ENCODE measurements around the gene HDAC4.

Gene HDAC4

DNA sequence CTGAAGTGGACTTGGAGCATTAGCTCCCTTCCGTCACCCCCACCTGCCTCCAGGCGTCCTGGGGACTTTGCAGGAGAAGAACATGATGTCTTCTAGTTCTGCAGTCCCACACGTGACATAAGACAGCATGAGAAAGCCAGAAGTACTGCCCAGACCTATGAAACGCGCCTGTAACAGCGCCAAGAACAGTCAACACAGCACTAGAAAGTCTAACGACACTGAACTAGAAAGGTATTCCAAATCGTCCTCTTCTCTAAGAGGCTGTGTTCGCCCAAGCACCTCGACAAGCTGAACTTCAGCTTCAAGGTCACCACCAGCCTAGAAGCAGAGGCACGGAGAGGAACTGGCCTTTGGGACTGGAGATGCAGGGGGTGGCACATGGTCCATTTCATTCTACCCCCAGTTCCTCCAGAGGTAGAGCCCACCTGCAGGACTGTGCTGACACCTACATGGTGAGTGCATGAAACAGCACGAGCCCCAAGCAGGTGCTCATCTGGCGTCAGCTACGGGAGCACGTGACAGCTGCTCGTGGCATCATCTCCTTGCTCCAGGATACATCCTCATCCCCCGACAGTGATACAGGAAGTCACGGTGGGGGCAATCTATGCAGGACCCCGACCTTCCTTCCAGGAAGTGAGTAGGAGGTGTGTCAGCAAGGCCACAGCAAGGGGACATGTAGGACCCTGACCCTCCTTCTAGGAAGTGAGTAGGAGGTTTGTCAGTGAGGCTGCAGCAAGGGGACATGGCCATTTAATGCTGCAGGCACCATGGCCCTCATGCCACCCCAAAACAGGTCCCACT, 3.7 kb downstream of the HDAC4 start:
- peak in 1 of 2 experiments; percentile 44 for DNase-seq

DNA sequence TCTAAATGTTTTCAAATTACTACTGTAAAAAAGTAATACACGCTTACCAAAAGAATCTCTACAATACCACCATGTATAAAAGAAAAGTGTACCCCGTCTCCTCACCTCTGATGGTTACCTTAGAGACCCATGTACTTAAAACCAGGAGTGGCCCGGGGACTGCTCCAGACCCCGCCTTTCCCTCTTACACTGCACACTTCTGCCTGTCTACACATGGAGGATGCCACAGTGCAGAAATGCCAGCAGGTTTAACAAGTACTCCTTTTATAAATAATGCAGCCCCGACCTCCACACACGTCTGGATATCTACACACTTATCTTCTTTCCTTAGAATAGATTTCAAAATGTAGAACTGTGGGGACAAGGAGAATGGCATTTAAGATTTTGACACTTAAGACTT, 5.3 kb downstream of the HDAC4 start:
- no peak for DNase-seq

DNA sequence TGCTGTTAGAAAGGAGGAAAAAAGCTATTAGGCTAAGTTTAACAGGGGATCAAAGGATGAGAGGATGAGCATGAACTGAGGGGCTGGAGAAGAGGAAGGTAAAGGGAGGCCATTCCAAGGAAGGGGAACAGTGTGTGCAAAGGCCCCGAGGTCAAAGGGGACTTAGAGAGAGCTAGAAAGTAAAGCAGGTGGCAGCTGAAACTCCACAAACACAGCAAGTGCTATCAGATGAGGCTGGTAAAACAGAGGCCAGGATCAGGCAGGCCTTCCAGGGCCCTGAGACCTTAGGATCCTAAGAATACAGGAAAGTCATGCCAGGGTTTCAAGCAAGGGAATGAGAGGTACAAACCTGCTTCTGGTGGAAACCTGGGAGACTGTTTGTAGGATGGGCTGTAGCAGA, 5.8 kb downstream of the HDAC4 start:
- no peak for DNase-seq

DNA sequence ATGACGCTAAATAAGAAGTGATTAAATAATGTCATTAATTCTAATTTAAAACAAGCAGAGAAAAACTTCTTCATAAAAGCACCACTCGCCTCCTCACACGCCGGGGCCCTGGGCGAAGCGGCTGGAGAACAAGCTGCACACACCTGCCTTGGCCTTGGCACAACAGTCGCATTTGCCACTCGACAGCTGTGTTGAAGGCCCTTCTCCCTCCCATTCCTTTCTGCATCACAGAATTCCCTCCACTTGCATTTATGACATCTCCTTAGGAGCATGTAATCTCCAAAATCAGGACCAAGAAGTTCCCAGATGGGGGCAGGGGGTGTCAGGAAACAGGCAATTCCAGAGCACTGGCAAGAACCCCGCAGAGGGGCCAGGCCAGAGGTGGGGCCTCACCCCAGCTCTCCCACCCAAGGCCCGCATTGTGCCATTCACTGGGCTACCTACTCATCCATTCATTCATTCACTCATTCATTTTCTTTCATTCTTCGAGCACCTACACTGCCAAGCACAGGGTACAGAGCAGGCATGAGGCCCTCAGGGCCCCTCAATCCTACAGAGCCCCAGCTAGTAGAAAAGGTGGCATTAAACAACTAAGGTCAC, 6.4 kb downstream of the HDAC4 start:
- peak in 1 of 2 experiments; percentile 10 for DNase-seq

DNA sequence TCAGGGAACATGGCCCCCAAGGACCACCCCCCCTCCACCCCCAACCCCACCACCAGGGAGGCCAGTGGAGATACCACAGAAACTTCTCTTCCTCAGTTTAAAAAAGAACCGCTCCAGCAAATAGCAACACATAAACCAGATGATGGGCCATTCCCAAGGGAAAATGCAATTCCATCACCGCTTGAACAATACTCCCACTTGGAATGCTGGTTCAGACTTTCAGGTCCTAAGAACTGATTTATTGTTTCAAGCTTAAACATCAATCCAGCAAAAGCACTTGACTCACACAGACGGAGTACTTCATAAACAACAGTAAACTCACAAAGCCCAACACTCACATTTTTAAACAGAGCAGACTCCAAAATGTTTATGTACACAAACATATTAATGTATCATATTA, 6.9 kb downstream of the HDAC4 start:
- DNase-seq = no peak

DNA sequence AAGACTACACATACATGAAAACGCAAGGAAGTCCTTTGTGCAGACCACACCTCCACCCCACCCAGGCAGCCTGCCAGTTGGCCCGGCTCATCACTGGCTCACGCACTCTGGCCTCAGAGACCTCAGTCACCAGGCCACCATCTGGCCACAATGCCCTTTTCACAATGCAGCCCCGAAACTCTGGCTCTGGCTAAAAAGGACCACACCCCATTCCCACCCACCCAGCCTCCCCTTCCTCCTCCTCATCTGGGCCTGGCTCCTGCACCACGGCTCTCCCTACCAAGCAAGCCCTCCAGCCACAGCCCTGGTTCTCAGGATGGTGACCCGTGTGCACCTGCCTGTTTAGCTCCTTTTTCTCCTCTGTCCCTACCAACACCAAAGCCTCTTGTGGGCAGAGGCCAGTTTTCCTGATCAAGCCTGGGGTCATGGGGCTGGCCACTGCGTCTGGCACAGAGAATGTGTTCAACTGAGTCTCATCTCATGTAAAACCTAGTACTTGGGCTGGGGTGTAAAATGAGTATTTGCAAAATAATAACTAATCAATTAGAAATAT, 7.4 kb downstream of the HDAC4 start:
- DNase-seq = no peak

DNA sequence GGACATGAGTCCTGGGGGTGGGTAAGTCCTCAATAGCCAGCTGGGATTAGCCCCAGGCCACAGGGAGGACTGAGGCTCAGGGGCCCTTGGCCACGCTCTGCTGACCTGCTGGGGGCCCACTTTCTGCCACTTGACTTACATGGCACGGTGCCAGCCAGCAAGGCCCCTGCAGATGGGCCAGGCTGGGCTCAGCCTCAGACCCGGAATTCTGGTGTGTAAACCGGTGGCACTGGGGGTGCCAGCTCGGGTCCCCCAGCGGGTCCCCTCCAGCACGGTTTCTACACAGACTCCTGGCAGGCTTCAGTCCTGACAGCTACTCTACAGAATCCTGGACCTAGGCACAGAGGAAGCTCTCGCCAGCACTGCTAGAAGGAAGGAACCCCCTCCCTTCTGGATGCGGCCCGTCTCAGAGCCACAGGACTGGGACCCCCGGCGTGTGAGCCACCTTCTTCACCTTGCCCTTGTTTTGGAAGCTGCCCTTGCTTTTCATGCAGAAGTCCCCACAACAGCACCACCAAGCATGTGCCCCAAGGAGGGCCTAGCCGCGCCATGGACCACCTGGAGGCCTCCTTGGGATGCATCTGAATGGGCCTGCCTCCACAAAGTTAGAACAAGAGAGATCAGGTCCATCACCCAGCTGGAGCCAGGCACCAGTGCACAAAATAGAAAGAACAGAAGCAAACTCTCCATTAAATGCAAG, 8.0 kb downstream of the HDAC4 start:
- no peak for DNase-seq

DNA sequence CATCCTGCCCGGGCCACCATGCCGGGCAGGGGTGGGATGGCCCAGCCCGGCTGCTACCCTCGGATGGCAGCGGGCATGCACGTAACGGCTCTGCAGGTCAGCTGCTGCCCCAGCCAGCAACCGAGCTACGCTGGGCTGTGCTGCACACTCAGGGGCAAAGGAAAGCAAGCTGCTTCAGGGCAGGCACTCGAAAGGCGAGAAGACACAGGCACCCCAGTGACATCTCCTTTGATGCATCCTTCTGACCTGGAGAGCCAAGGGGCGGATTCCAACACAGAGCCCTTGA, 8.8 kb downstream of the HDAC4 start:
- DNase-seq = no peak

DNA sequence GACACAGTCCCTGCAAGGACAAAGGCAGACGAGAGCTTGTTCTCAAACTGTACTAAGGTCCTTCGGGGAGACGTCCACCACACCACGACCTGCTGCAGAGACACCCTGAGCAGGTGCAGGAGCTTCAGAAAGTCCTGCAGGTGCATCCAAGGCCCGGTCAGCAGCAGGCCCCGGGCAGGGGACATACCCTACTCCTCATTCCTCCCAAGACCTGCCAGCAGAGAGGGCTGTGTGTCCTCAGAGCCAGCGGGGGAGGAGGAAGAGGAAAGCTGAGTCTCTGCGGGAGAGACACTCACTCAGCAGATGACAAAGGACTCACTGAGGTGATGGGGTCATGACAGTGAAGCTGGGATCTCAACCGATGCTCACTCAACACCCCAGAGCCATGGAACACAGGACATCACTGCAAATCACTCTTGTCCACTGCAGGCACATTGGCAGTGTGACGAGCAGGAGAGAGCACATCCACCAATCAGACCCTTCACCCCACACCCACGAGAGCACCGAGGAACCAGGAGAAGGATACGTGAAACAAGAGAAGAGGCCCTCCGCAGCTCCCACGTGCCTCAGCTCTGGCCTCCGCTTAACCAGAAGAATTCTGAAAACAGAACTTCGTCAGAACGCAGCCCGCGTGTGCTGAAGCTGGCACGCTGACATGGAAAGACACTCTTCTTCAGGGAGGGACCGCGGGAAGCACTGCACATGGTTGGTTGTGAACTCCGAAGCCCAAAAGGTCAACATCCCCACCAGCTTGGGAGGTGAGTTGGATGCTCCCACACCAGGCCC, 9.3 kb downstream of the HDAC4 start:
- DNase-seq = no peak

DNA sequence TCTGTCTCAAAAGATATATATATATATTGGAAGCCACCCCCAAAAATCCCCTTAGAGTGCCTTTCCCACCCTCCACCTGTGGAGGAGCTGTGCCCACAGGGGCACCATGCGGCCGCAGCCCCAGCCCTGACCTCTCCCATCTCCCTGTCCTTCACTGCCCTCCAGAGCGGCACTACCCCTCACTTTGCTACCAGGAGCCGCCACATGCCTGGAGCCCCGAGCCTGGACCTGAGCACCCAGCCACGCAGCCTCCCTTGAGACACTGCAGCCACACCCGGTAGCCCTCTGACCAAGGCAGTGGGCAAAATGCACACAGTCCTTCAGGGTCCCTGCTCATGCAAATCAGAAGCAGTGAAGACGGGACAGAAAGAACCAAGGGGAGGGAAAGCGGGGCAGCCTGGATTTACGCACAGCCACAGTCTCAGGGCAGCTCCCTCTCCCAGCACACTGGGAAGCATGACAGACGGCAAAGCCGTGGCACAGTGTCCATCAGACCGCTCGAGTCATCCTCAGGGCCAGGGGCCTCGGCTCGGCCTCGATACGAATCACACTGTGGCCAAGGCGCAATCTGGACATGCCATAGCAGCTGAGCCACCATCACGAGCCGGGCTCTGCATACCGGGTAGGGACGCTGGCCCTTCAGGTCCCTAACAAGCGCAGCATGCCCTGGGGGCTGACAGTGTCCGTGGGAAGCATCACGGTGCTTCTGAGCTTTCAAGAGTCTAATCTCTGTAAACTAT, 10.1 kb downstream of the HDAC4 start:
- no peak for DNase-seq

DNA sequence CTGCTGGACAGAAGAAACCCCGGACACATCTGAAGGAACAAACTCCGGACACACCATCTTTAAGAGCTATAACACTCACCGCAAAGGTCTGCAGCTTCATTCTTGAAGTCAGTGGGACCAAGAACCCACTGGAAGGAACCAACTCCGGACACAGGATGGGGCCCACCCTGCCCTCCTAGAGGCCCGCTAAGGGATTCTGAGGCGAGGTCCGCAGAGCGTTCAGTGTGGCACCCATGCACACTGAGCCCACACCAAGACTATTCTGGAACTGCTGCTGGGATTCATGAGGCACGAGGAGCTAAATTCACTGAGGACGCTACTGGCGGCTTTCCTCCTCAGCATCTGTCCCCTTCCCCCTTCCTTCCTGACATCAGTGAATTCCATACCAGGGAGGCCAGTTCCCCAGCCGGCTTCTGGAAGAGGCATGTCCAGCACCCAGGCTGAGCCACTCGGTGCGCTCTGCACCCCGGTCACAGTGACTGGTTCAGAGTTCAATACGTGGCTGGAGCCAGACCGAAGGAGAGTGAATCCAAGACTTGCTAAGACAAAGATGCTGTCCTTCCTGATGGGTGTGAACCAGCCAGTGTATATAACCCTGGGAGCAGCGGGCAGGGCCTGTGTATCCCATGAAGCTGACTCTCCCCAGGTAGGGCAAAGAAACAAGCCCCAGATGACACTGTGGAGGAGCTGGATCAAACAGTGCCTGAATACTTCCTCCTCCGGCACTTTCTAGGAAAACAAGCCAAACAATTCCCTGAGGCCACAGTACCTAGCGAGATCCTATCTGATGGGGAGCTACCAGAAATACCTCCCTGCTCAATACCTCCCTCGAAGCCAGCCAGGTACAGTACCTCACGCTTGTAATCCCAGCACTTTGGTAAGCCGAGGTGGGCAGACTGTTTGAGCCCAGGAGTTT, 11.1 kb downstream of the HDAC4 start:
- no peak for DNase-seq

DNA sequence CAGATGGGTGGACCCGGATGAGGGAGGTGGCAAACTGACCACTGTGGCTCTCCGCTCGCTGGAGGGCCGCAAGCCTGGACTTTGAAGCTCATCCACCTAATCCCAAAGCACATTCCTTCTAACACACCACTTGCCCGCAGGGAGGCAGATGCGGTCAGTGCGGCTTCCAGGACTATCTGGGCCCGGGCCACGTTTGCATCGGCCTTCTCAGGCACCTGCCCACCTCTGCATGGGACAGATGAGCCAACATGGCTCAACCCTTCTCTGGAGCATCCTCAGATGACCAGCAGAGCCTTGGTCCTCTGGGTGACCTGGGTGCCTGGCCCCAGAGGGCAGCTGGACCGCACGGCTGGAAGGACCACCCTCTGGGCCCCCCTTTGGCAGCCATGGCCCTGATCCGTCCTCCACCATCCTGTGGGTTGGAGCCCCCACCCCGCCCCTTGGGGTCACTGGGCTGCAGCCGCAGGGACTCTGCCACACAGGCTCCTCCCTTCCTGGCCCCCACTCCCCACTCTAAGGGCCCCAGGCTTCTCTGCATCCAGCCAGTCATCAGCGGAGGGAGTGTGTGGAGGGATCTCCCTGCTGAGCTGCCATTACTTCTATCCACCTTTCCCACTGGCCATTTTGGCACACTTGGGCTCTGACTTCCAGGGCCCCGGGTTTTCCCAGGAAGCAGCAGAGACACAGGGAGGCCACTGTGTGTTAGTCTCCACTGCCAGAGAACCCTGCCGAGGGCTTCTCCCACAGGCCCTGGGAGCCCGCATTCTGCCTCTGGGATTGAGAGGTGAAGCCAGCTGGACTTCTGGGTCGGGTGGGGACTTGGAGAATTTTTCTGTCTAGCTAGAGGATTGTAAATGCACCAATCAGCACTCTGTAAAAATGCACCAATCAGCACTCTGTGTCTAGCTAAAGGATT, 12.3 kb downstream of the HDAC4 start:
- DNase-seq = no peak

DNA sequence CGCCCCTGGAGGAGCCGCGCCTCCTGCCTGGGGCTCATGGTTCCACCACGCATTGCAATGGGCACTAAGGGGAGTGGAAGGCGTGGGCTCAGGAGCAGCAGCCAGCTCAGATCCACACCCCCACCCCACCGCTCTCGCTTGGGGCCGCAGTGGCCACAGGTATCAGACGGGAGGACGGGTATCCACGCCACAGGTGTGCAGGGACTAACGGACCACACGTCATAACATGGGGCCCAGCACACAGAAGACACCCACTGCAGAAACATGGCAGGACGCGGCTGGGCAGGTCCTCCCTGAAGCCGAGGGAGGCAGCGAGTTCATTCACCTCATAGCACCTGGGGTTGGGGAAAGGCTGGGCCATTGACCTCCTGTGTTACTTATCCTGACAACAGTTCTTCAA, 13.0 kb downstream of the HDAC4 start:
- no peak for DNase-seq

DNA sequence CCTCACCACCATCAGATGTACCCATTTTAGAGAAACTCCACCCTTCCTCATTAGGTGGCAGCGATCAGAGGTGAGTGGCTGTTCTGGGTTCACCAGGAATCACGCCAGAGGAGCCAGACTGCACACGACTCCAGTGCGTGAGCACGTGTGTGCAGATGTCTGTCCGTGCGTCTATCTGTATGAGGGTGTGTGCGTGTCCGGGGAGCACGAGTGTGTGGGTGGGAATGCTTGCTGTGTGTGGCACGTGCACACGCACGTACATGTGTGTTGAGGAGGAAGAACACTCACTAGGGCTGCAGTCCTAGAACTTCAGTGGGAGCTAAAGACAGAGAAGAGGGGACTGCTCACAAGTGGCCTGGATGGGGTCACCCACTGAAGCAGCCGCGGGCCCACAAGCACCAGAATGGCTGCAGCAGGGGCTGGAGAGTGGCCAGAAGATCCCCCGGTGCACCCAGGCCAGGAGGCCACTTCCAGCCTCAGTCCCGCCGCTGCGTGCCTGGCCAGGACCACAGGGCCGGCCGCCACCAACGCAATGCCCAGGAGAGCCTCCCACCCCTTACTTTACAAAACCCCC, 13.9 kb downstream of the HDAC4 start:
- no peak for DNase-seq

DNA sequence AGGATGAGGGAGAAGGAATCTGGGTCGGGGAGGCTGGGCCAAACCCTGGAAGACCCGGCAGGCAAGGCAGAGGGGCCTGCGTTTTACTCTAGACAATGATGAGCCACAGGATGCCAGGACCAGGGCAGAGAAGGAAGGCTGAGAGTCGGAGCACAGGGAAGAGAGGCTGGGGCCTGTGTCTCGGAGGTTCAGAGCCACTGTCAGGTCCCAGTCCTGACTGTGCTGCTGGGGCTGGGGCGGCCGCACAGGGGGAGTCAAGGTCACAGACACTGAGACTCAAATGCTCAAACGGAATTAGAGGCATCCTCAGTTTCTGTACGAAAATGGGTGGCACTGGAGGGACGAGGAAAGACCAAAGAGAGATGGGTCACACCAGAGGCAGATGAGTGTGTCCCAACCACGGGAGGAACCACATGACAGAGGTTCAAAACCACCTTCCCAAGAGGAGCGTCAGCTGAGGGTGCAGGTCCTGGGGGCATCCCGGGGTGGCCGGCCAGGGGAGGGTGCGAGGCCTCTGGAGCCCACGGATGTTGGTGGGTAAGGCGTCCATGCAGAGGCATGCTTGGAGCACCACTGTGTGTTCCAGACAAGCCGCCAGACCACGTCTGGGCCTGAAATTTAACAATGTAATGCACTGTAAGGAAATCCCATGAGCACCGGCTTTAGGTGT, 14.7 kb downstream of the HDAC4 start:
- no peak for DNase-seq

DNA sequence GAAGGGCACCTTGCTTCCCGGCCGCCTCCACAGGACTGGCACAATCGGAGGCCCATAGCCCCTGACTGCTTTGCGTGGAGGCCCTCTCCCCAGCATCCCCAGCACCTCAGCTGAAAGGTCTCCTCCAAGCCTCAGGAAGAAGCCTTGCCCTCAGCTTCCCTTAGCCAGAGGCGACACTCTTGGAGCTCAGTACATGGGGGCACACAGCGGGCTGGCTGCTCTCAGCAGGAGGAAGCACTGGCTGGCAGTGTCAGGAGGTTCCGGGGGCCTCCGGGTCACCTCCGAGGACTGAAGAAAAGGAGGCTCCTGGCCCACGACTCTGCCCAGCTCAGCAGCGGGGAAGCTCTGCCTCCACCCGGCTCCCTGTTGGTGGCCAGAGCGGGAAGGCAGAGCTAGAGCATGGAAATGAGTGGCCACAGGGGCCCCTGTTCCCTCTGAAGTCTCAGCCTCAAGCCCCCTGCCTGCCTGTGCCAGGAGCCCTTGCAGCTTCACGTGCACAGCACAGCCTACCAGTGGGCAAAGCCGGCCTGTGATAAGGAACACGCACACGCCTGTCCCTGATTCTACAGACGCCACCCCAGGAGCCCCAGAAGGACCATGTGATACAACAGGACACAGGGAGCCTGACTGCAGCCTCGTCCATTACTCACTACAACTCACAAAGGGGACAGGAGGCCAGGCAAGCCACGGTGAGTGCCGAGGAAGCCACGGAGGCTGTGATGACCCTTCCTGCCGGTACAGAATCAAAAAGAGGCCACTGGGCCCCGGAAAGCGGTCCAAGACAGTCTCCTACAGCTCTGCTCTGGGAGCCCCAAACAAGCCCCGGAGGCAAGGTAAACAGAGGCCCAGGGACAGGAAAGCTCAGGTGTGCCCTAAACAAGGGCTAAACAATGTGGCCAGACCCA, 15.5 kb downstream of the HDAC4 start:
- no peak for DNase-seq

DNA sequence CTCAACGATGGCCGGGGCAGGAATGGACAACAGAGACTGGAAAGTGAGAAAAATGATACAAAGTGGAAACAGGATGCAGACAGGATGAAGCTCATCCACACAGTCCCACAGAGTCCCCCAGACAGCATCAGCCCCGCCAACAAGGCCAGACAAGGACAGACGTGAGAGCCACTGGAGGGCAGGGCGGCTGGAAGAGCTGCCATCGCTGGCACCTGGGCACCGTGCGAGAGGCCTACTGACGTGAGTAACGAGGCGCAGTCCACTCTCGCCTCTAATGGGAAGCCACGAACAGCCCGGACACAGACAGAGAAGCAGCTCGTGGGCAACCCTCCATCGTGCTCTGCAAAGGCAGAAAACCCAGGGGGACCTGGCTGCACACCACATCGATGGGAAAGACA, 17.1 kb downstream of the HDAC4 start:
- DNase-seq = no peak

Measured in NCI-H2081 (cell line).